Endothelial cell (in vitro differentiated cells): Measurements from ENCODE around the gene KRTAP10-11. TPM values are rescaled to one million over a fixed set of nuclear protein-coding genes. Genes with fewer than 3 reads are reported as not detected.

Source experiments
- DNase-seq: peaks from one replicate; pipeline ENCODE4 v3.0.0; 2021; ENCODE audit warnings: low spot score
- H3K27ac Mint-ChIP-seq: one replicate; pipeline ENCODE4 v1.8.0; 2021; ENCODE audit warnings: mixed read lengths, inconsistent platforms; ENCODE audit not compliant: unreplicated experiment
- H3K27me3 Mint-ChIP-seq: one replicate; pipeline ENCODE4 v1.8.0; 2021; ENCODE audit warnings: mild to moderate bottlenecking, moderate library complexity, mixed read lengths, inconsistent platforms; ENCODE audit not compliant: unreplicated experiment
- H3K36me3 Mint-ChIP-seq: one replicate; pipeline ENCODE4 v1.8.0; 2021; ENCODE audit warnings: mild to moderate bottlenecking, low read depth, mixed read lengths, inconsistent platforms; ENCODE audit not compliant: unreplicated experiment
- H3K4me1 Mint-ChIP-seq: one replicate; pipeline ENCODE4 v1.8.0; 2021; ENCODE audit warnings: mild to moderate bottlenecking, mixed read lengths, inconsistent platforms; ENCODE audit not compliant: unreplicated experiment
- H3K4me3 Mint-ChIP-seq: one replicate; pipeline ENCODE4 v1.8.0; 2021; ENCODE audit warnings: mild to moderate bottlenecking, mixed read lengths, inconsistent platforms; ENCODE audit not compliant: unreplicated experiment
- H3K9me3 Mint-ChIP-seq: one replicate; pipeline ENCODE4 v1.8.0; 2021; ENCODE audit warnings: mixed read lengths, inconsistent platforms; ENCODE audit not compliant: unreplicated experiment
- CTCF ChIP-seq: fragments of 200-600 bp; sonication (generic); IDR thresholded peaks from one replicate; pipeline ENCODE4 v1.5.0; 2021; ENCODE audit warnings: antibody characterized with exemption; ENCODE audit not compliant: unreplicated experiment
- total RNA-seq: library from RNA; stranded (reverse); fragmentation: NEBNext Ultra II Directional; extraction: Animal tissue kit (Norgen Biotek cat#: 25700); gene quantifications from one replicate; pipeline ENCODE4 v1.2.1, GENCODE V29; 2021; ENCODE audit not compliant: unreplicated experiment

KRTAP10-11 gene
- total RNA-seq, 1 donor from 2014 or later = not detected

GRCh38 chr21:44615911-44616590 lies 30.2 kb upstream of the KRTAP10-11 start:
- DNase-seq = no peak
- Mint-ChIP-seq H3K4me1 (peaks cover 7% of the 10 kb centered on the region), H3K36me3 (peaks cover 10% of the 10 kb centered on the region), H3K4me3 (no peak overlapping the region), H3K9me3 (peaks cover 8% of the 10 kb centered on the region), H3K27ac (no peak overlapping the region), H3K27me3 (peaks cover 4% of the 10 kb centered on the region)
- TF ChIP-seq CTCF = no peak

GRCh38 chr21:44616591-44616926 lies 29.7 kb upstream of the KRTAP10-11 start:
- no peak for DNase-seq
- Mint-ChIP-seq H3K27me3 (peaks cover 4% of the 10 kb centered on the region), H3K36me3 (peaks cover 7% of the 10 kb centered on the region), H3K4me3 (no peak overlapping the region), H3K9me3 (peaks cover 6% of the 10 kb centered on the region), H3K4me1 (peaks cover 7% of the 10 kb centered on the region), H3K27ac (no peak overlapping the region)
- TF ChIP-seq CTCF = no peak

GRCh38 chr21:44617071-44617501 lies 29.1 kb upstream of the KRTAP10-11 start:
- no peak for DNase-seq
- H3K36me3 Mint-ChIP-seq = peaks cover 4% of the 10 kb centered on the region
- H3K9me3 Mint-ChIP-seq = peaks cover 4% of the 10 kb centered on the region
- H3K4me1 Mint-ChIP-seq = peaks cover 7% of the 10 kb centered on the region
- H3K4me3 Mint-ChIP-seq = no peak overlapping the region
- peaks cover 4% of the 10 kb centered on the region for H3K27me3 Mint-ChIP-seq
- no peak overlapping the region for H3K27ac Mint-ChIP-seq
- no peak for TF ChIP-seq CTCF

- H3K9me3 Mint-ChIP-seq = no peaks in the 10 kb centered on the region
- no peak overlapping the region for H3K4me3 Mint-ChIP-seq
- no peak overlapping the region for H3K27ac Mint-ChIP-seq
- peaks cover 2% of the 10 kb centered on the region for H3K27me3 Mint-ChIP-seq
- no peaks in the 10 kb centered on the region for H3K36me3 Mint-ChIP-seq
- peaks cover 7% of the 10 kb centered on the region for H3K4me1 Mint-ChIP-seq
- no peak for TF ChIP-seq CTCF
- DNase-seq = no peak
These were observed 27.7 kb upstream of the KRTAP10-11 start for GRCh38 chr21:44618504-44618903.

DNA sequence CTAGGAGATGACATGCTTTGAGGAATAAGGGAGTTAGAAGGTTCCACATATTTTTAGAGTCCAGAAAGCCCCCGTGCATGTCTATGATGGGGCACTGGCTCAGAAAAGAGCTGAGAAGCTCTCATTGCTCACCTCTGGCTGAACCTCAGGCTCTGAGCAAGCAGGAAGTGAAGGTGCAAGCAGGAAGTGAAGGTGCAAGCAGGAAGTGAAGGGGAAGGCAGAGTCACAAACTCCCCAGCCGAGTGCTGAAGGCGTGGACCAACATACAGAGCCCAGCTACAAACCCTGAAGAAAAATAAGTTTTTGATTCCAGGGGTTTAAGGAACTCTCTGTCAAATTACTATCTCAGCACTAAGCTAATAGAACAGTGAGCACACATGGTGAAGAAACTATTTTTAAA lies 27.3 kb upstream of the KRTAP10-11 start:
- Mint-ChIP-seq H3K36me3 (no peaks in the 10 kb centered on the region), H3K27me3 (peaks cover 2% of the 10 kb centered on the region), H3K9me3 (no peaks in the 10 kb centered on the region), H3K27ac (no peak overlapping the region), H3K4me1 (peaks cover 7% of the 10 kb centered on the region), H3K4me3 (no peak overlapping the region)
- TF ChIP-seq CTCF = no peak
- no peak for DNase-seq
